HEK293T (cell line): Measurements from ENCODE around the gene DOCK3.

Experiments used
- CTCF ChIA-PET: fragments of 350-600 bp; formaldehyde crosslinking; extraction: SDS; loops from one replicate; lab custom pipeline; 2021; ENCODE audit warnings: antibody characterized with exemption, inconsistent platforms; lab: Yijun Ruan, JAX
- POLR2A ChIA-PET: fragments of 350-600 bp; formaldehyde crosslinking; extraction: SDS; loops from one replicate; lab custom pipeline; 2020; ENCODE audit warnings: antibody characterized with exemption, inconsistent platforms; lab: Yijun Ruan, JAX
- DNase-seq: peaks from one replicate; pipeline ENCODE4 v3.0.0; 2012; ENCODE audit warnings: mixed read lengths; ENCODE audit errors: extremely low spot score
- ARNT ChIP-seq: fragments of 450-650 bp; IDR thresholded peaks from 2 replicates; pipeline ENCODE4 v1.6.1; 2017; ENCODE audit warnings: mild to moderate bottlenecking
- BHLHE40 ChIP-seq: fragments of 450-650 bp; IDR thresholded peaks from 2 replicates; pipeline ENCODE4 v1.6.1; 2016; ENCODE audit warnings: mild to moderate bottlenecking, moderate library complexity, borderline replicate concordance
- CTBP1 ChIP-seq: fragments of 450-650 bp; IDR thresholded peaks from 2 replicates; pipeline ENCODE4 v1.6.1; 2016; ENCODE audit warnings: borderline replicate concordance
- ELF4 ChIP-seq: fragments of 450-650 bp; IDR thresholded peaks from 2 replicates; pipeline ENCODE4 v1.6.1; 2017; ENCODE audit warnings: antibody characterized with exemption
- FOXA1 ChIP-seq: fragments of 450-650 bp; IDR thresholded peaks from 2 replicates; pipeline ENCODE4 v1.6.1; 2016; ENCODE audit warnings: mild to moderate bottlenecking
- FOXK2 ChIP-seq: fragments of 450-650 bp; IDR thresholded peaks from 2 replicates; pipeline ENCODE4 v1.6.1; 2016; ENCODE audit warnings: mild to moderate bottlenecking
- FOXM1 ChIP-seq: fragments of 450-650 bp; IDR thresholded peaks from 2 replicates; pipeline ENCODE4 v1.6.1; 2017; ENCODE audit warnings: mild to moderate bottlenecking, borderline replicate concordance
- HDGF ChIP-seq: fragments of 450-650 bp; IDR thresholded peaks from 2 replicates; pipeline ENCODE4 v1.6.1; 2017; ENCODE audit warnings: antibody characterized with exemption, borderline replicate concordance
- L3MBTL2 ChIP-seq: fragments of 450-650 bp; conservative IDR thresholded peaks from 2 replicates; pipeline ENCODE4 v1.6.1; 2016; ENCODE audit warnings: mild to moderate bottlenecking
- LEF1 ChIP-seq: fragments of 450-650 bp; IDR thresholded peaks from 2 replicates; pipeline ENCODE4 v1.6.1; 2017; ENCODE audit warnings: mild to moderate bottlenecking, borderline replicate concordance
- NFRKB ChIP-seq: fragments of 450-650 bp; IDR thresholded peaks from 2 replicates; pipeline ENCODE4 v1.6.1; 2016; ENCODE audit warnings: mild to moderate bottlenecking, moderate library complexity
- PKNOX1 ChIP-seq: fragments of 450-650 bp; IDR thresholded peaks from 2 replicates; pipeline ENCODE4 v1.6.1; 2016
- SP1 ChIP-seq: fragments of 450-650 bp; IDR thresholded peaks from 2 replicates; pipeline ENCODE4 v1.6.1; 2017
- SUZ12 ChIP-seq: fragments of 450-650 bp; IDR thresholded peaks from 2 replicates; pipeline ENCODE4 v1.6.1; 2016; ENCODE audit warnings: mild to moderate bottlenecking
- TARDBP ChIP-seq: fragments of 450-650 bp; IDR thresholded peaks from 2 replicates; pipeline ENCODE4 v1.6.1; 2016
- ZNF384 ChIP-seq: fragments of 450-650 bp; IDR thresholded peaks from 2 replicates; pipeline ENCODE4 v1.6.1; 2016

The DOCK3 gene

GRCh38 chr3:51389423-51390183, 714.9 kb downstream of the DOCK3 start:
- DNase-seq: peak; percentile 55
- POLR2A ChIA-PET: interaction anchor here (0.8 to 3.1 kb wide), 2 partner anchors 20 to 110 kb away, joined by 3 to 16 read pairs; partner anchors contain the start of gene DCAF1
- TF ChIP-seq ELF4: no peak
- TF ChIP-seq HDGF: 0 out of 2 replicates have a peak, but pooled peaks have one; percentile 45
- CTCF ChIA-PET: interaction anchor here (0.5 to 1.8 kb wide), 15 partner anchors 19 to 821 kb away, joined by 3 to 7 read pairs (median 3); partner anchors contain the start of gene DOCK3

GRCh38 chr3:51390246-51391074, 715.7 kb downstream of the DOCK3 start:
- no peak for DNase-seq
- no peak for TF ChIP-seq HDGF
- TF ChIP-seq NFRKB: no peak
- TF ChIP-seq FOXM1: no peak
- TF ChIP-seq ZNF384: no peak
- no peak for TF ChIP-seq SP1
- no peak for TF ChIP-seq FOXA1
- no peak for TF ChIP-seq PKNOX1
- no peak for TF ChIP-seq CTBP1
- TF ChIP-seq BHLHE40: no peak
- no peak for TF ChIP-seq SUZ12
- TF ChIP-seq ARNT: no peak
- TF ChIP-seq L3MBTL2: no peak
- TF ChIP-seq TARDBP: no peak
- no peak for TF ChIP-seq FOXK2
- TF ChIP-seq LEF1: no peak
- ChIA-PET POLR2A (interaction anchor here (0.8 to 3.1 kb wide), 3 partner anchors 11 to 109 kb away, joined by 3 to 16 read pairs (median 4); partner anchors contain the start of gene DCAF1), CTCF (interaction anchor here (1.0 to 1.6 kb wide), 6 partner anchors 44 to 763 kb away, joined by 3 to 4 read pairs (median 3); partner anchors contain the start of gene DOCK3)

GRCh38 chr3:51391075-51391565, 716.4 kb downstream of the DOCK3 start, which contains the start of gene RBM15B:
RBM15B (plus strand) TSS chr3:51391285; CDS start chr3:51391400, 115 bp downstream.
- DNase-seq: peak; percentile 95
- POLR2A ChIA-PET: interaction anchor here (1.0 to 3.1 kb wide), 2 partner anchors 10 to 109 kb away, joined by 4 to 16 read pairs; partner anchors contain the start of gene DCAF1
- CTCF ChIA-PET: interaction anchor here (1.5 kb wide), 1 partner anchor 111 kb away, joined by 3 read pairs; no protein-coding TSS in a partner anchor
- TF ChIP-seq L3MBTL2 (peak; percentile 88), ARNT (peak; percentile 17; the same call in 1 of the 2 replicates), FOXA1 (no peak)

- ChIA-PET CTCF (no interaction called here), POLR2A (interaction anchor here (3.1 kb wide), 1 partner anchor 108 kb away, joined by 16 read pairs; the partner anchor contains the start of gene DCAF1)
- TF ChIP-seq L3MBTL2 (peak; percentile 77), SUZ12 (no peak)
- DNase-seq: peak; percentile 16
Observed at GRCh38 chr3:51391566-51392354, 717.0 kb downstream of the DOCK3 start.

GRCh38 chr3:51392355-51393133, 717.8 kb downstream of the DOCK3 start:
- ChIA-PET CTCF (no interaction called here), POLR2A (interaction anchor here (1.7 kb wide), 1 partner anchor 107 kb away, joined by 8 read pairs; the partner anchor contains the start of gene DCAF1)
- TF ChIP-seq PKNOX1 (no peak), BHLHE40 (no peak), SP1 (no peak), ELF4 (no peak), HDGF (no peak), ZNF384 (no peak), TARDBP (no peak), FOXK2 (no peak), SUZ12 (no peak), CTBP1 (no peak), NFRKB (no peak), LEF1 (no peak), ARNT (no peak), FOXM1 (no peak), L3MBTL2 (no peak; the same call in 1 of the 2 replicates)
- DNase-seq: no peak
